ENCODE measurements around the gene PPP2R5C.
"Not testable (repeated sequence)": the region's sequence is repeated elsewhere in the genome, so short reads cannot be mapped to it uniquely, and the experiment has no call there.

Gene PPP2R5C

DNA sequence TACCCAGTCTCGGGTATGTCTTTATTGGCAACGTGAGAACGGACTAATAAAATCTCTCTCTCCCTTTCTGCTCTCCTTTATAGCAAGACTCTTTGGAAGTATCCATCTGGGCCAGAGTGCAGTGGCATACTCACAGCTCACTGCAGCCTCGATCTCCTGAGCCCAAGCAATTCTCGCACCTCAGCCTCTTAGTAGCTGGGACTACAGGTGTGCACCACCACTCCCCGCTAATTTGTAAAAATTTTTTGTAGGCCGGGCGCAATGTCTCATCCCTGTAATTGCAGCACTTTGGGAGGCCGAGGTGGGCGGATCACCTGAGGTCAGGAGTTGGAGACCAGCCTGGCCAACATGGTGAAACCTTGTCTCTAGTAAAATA is 33.2 kb upstream of the PPP2R5C start:
- WGBS = 95% methylated on average over 10 of the region's 10 CpGs
- Histone ChIP-seq H3K4me1 (ENCODE audit: insufficient read depth, low read length) (peaks cover 22% of the 10 kb centered on the region), H3K9ac (ENCODE audit: low read depth, low read length) (no peak overlapping the region), H3K4me3 (ENCODE audit: low read length) (no peak overlapping the region), H3K36me3 (ENCODE audit: insufficient read depth, low read length) (no peaks in the 10 kb centered on the region), H3K27me3 (ENCODE audit: insufficient read depth, low read length) (no peaks in the 10 kb centered on the region), H3K9me3 (ENCODE audit: insufficient read depth, low read depth, low read length) (no peaks in the 10 kb centered on the region), H3K27ac (ENCODE audit: low read depth, low read length) (no peak overlapping the region)

DNA sequence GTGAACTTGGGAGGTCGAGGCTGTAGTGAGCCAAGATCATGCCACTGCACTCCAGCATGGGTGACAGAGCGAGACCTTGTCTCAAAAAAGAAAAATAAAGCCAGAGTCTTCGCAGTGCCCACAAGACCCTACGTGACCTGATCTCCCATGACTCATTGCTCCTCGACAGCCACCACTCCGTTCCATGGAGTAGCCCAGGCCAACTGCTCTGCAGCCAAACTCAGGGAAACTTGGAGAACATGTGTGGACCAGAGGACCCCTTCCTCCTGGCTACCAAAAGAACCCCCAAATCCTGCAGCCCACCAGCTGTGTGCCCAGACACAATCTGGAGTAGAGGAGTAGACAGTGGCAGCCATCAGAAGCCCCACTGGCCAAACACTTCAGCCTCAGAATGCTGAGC is 32.1 kb upstream of the PPP2R5C start:
- H3K9ac ChIP-seq (ENCODE audit: low read depth, low read length) = no peak overlapping the region
- H3K4me3 ChIP-seq (ENCODE audit: low read length) = no peak overlapping the region
- 96% methylated on average over 6 of the region's 6 CpGs for WGBS
- no peak overlapping the region for H3K27ac ChIP-seq (ENCODE audit: low read depth, low read length)
- H3K27me3 ChIP-seq (ENCODE audit: insufficient read depth, low read length) = no peaks in the 10 kb centered on the region
- no peaks in the 10 kb centered on the region for H3K9me3 ChIP-seq (ENCODE audit: insufficient read depth, low read depth, low read length)
- H3K4me1 ChIP-seq (ENCODE audit: insufficient read depth, low read length) = peaks cover 22% of the 10 kb centered on the region
- H3K36me3 ChIP-seq (ENCODE audit: insufficient read depth, low read length) = no peaks in the 10 kb centered on the region

DNA sequence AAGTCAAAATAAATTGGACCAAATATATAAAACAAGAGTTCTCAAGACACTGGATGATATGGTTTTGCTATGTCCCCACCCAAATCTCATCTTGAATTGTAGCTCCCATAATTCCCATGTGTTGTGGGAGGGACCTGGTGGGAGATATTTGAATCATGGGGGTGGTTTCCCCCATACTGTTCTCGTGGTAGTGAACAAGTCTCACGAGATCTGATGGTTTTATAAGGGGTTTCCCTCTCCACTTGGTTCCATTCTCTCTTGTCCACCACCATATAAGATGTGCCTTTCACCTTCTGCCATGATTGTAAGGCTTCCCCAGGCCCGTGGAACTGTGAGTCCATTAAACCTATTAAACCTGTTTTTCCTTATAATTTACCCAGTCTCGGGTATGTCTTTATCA is 31.4 kb upstream of the PPP2R5C start:
- H3K9ac ChIP-seq (ENCODE audit: low read depth, low read length); H3K4me3 ChIP-seq (ENCODE audit: low read length); H3K9me3 ChIP-seq (ENCODE audit: insufficient read depth, low read depth, low read length); H3K36me3 ChIP-seq (ENCODE audit: insufficient read depth, low read length); H3K27me3 ChIP-seq (ENCODE audit: insufficient read depth, low read length): not testable (repeated sequence)
- Histone ChIP-seq H3K27ac (ENCODE audit: low read depth, low read length) (peak overlapping the region; percentile 70; the same call in 1 of the 2 replicates), H3K4me1 (ENCODE audit: insufficient read depth, low read length) (peaks cover 22% of the 10 kb centered on the region)
- 92% methylated on average over 2 of the region's 4 CpGs for WGBS

DNA sequence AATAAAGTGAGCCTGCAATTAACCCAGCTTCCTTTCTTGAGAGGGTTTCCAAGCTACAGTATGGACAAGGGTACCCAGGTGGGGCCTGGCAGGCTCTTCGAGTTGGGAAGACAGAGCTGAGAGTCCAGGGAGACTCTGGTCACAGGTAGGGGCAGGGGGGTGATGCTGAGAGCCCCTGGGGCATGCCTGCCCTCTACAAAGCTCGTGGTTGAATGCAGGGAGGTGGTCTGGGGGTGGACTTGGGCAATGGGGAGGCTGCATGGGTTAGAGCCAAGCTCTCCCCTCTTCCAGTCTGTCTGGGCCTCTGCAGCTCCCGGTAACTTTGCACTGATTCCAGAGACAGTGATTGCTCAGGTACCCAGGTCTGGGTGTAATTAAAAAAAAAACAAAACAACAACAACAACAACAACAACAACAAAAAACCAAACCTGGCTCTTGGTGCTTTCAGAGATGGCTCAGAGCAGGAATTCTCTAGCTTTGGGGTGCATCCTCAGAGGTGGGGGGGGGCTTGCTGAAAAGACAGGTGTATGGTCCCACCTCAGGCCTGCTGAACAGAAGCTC is 30.8 kb upstream of the PPP2R5C start:
- Histone ChIP-seq H3K4me1 (ENCODE audit: insufficient read depth, low read length) (peaks cover 22% of the 10 kb centered on the region), H3K27ac (ENCODE audit: low read depth, low read length) (peak overlapping the region; percentile 70), H3K9me3 (ENCODE audit: insufficient read depth, low read depth, low read length) (no peaks in the 10 kb centered on the region), H3K9ac (ENCODE audit: low read depth, low read length) (no peak overlapping the region), H3K36me3 (ENCODE audit: insufficient read depth, low read length) (no peaks in the 10 kb centered on the region), H3K4me3 (ENCODE audit: low read length) (no peak overlapping the region), H3K27me3 (ENCODE audit: insufficient read depth, low read length) (no peaks in the 10 kb centered on the region)
- WGBS = 69% methylated on average over 3 of the region's 3 CpGs

DNA sequence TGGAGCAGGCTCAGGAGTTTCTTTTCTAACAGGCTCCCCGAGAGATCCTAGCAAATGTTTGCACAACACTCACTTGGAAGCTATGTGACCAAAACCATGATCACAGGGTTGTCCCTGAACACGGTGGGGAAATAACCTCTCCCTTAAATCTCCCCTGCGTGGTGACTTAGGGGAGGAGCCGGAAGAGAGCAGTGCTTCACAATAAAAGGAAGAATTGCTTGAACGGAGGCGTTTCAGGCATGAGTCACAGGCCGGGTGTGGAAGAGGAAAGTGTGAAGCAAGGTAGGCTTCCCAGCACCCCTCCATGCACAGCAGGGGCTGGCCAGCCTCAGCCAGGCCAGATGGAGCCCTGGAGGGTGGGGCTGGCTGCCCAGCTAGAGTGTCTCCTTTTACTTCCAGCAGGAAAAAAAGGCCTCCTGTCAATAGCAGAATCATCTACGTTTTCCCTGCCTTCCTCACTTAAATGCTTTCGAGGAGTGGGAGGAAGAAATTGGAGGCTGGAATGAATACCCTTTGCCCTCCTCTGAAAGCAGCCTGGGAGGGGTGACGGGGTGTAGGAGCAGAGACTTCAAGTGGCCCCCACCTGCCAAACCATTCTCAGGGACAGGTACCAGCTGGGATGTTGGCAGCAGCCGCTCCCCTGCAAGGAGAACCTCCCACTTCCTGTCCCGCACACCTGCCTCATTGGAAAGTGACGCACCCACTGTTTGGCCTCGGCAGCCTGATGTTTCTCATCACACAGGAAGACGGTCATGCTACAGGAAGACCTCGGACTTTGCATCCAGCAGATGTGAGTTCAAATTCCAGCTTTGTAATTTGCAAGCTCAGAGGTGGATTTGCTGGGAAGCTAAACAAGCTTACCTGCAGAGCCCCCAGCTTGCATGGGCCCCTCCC is 30.1 kb upstream of the PPP2R5C start:
- H3K27me3 ChIP-seq (ENCODE audit: insufficient read depth, low read length) = no peaks in the 10 kb centered on the region
- H3K4me1 ChIP-seq (ENCODE audit: insufficient read depth, low read length) = peaks cover 22% of the 10 kb centered on the region
- H3K9me3 ChIP-seq (ENCODE audit: insufficient read depth, low read depth, low read length) = no peaks in the 10 kb centered on the region
- WGBS = 33% methylated on average over 15 of the region's 16 CpGs
- H3K36me3 ChIP-seq (ENCODE audit: insufficient read depth, low read length) = no peaks in the 10 kb centered on the region
- no peak overlapping the region for H3K9ac ChIP-seq (ENCODE audit: low read depth, low read length)
- H3K27ac ChIP-seq (ENCODE audit: low read depth, low read length) = peak overlapping the region; percentile 70
- H3K4me3 ChIP-seq (ENCODE audit: low read length) = no peak overlapping the region

DNA sequence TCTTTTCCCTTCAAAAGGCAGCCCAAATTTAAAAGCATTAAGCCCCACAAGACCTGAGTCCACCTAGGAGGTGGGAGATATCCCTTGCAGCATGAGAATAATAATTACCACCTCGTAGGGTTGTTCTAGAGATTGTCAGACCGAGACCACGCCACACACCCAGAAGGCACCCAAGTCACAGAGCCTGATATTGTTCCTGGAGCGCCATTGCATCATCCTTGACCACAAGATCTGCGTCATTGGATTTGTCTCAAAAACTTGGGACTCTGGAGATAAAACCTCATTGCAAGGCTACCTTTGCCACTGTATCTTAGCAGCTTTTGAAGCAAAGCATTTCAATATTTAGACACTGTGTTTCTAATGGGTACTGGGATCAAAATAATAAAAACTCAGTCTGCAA is 29.4 kb upstream of the PPP2R5C start:
- peak overlapping the region; percentile 65; the same call in 1 of the 2 replicates for H3K27ac ChIP-seq (ENCODE audit: low read depth, low read length)
- no peaks in the 10 kb centered on the region for H3K27me3 ChIP-seq (ENCODE audit: insufficient read depth, low read length)
- no peak overlapping the region for H3K4me3 ChIP-seq (ENCODE audit: low read length)
- H3K9ac ChIP-seq (ENCODE audit: low read depth, low read length) = no peak overlapping the region
- no peaks in the 10 kb centered on the region for H3K36me3 ChIP-seq (ENCODE audit: insufficient read depth, low read length)
- H3K9me3 ChIP-seq (ENCODE audit: insufficient read depth, low read depth, low read length) = no peaks in the 10 kb centered on the region
- WGBS = 95% methylated on average over 5 of the region's 5 CpGs
- H3K4me1 ChIP-seq (ENCODE audit: insufficient read depth, low read length) = peaks cover 22% of the 10 kb centered on the region

DNA sequence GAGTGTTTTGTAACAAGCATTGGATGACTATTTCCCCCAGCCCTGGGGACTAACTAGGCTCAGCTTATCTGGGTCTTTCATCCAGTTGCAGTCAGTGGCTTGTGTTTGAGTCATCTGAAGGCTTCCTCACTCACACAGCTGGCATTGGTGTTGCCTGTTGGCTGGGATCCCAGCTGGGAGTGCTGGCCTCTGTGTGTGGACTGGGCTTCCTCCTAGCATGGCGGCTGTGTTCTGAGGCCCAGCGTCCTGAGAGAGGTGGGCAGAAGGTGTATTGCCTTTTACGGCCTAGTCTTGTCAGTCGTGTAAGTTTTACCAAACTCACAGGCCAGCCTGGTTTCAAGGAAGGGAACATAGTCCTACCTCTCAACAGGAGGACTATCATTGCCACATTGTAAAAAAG is 28.3 kb upstream of the PPP2R5C start:
- H3K9ac ChIP-seq (ENCODE audit: low read depth, low read length) = no peak overlapping the region
- WGBS = 93% methylated on average over 4 of the region's 4 CpGs
- H3K9me3 ChIP-seq (ENCODE audit: insufficient read depth, low read depth, low read length) = no peaks in the 10 kb centered on the region
- H3K27me3 ChIP-seq (ENCODE audit: insufficient read depth, low read length) = no peaks in the 10 kb centered on the region
- H3K4me1 ChIP-seq (ENCODE audit: insufficient read depth, low read length) = peaks cover 22% of the 10 kb centered on the region
- H3K4me3 ChIP-seq (ENCODE audit: low read length) = no peak overlapping the region
- no peak overlapping the region for H3K27ac ChIP-seq (ENCODE audit: low read depth, low read length)
- no peaks in the 10 kb centered on the region for H3K36me3 ChIP-seq (ENCODE audit: insufficient read depth, low read length)

DNA sequence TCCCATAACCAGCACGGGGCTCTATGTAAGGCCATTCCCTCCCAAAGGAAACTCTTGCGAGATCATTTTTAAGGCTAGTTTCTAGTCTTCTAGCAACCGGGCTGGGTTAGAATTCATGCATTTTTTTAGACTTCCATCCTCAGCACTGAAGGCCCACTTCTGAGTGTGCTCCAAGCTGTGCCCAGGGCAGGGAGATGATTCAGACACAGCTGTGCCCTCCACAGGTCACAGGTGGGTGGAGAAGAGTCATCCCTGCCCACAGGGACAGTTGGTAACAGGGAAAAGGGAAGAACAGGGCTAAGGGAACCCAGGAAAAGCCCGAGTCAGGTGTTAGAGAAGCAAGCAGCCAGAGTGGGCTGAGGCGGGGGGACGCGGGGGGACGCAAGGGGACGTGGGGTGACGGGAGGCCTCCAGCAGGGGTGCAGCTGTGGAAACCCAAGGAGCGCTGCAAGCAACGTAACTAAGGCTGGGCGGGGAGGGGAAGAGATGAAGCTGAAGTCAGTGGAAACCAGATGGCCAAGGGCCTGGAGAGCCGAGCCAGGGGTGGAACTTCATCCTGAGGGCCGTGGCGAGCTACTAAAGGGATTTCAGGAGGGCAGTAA is 27.2 kb upstream of the PPP2R5C start:
- Histone ChIP-seq H3K36me3 (ENCODE audit: insufficient read depth, low read length) (no peaks in the 10 kb centered on the region), H3K9ac (ENCODE audit: low read depth, low read length) (no peak overlapping the region), H3K27me3 (ENCODE audit: insufficient read depth, low read length) (no peaks in the 10 kb centered on the region), H3K9me3 (ENCODE audit: insufficient read depth, low read depth, low read length) (no peaks in the 10 kb centered on the region), H3K27ac (ENCODE audit: low read depth, low read length) (no peak overlapping the region), H3K4me3 (ENCODE audit: low read length) (no peak overlapping the region), H3K4me1 (ENCODE audit: insufficient read depth, low read length) (peaks cover 22% of the 10 kb centered on the region)
- WGBS = 94% methylated on average over 16 of the region's 16 CpGs

DNA sequence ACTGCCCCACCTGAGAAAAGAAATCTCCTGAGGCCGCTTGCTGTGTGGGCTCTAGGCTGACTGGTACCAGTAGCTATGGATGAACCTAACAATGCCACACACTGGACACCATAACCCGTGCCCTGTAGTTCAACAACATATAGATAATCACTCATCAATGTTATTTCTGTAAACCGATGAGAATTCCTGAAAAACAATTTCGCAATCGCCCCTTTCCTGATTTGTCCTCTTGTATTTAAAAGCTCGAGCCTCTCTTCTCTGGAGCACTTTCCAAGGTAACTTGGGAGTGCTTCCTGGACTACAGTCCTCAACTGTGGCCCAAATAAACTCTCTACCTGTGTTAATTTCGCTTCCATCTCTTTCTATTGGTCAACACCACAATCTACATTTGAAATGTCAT is 26.1 kb upstream of the PPP2R5C start:
- Histone ChIP-seq H3K9me3 (ENCODE audit: insufficient read depth, low read depth, low read length) (0 out of 2 replicates have a peak, but pooled peaks cover under 1% of the 10 kb centered on the region), H3K9ac (ENCODE audit: low read depth, low read length) (no peak overlapping the region), H3K4me3 (ENCODE audit: low read length) (no peak overlapping the region), H3K27ac (ENCODE audit: low read depth, low read length) (no peak overlapping the region), H3K36me3 (ENCODE audit: insufficient read depth, low read length) (no peaks in the 10 kb centered on the region), H3K4me1 (ENCODE audit: insufficient read depth, low read length) (peaks cover 21% of the 10 kb centered on the region), H3K27me3 (ENCODE audit: insufficient read depth, low read length) (no peaks in the 10 kb centered on the region)
- 93% methylated on average over 7 of the region's 7 CpGs for WGBS

DNA sequence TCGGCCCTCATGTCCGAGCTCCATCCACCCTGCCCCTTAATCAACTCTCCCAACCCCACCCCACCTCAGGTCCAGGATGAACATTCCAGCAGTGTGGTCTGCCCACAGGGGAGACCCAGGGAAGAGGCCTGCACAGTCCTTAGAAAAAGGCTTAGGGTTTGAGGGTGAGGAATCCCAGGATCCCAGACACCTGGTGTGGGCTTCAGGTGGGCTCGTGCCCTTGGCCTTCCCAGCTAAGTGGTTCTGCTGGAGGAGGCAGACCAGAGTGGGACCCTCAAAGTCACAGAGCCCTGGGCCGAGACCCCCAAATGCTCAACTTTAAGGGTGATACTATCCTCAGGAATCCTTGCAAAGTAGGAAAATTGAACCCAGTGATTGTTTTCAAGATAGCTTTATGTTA is 25.4 kb upstream of the PPP2R5C start:
- Histone ChIP-seq H3K9ac (ENCODE audit: low read depth, low read length) (no peak overlapping the region), H3K4me1 (ENCODE audit: insufficient read depth, low read length) (peaks cover 14% of the 10 kb centered on the region), H3K27ac (ENCODE audit: low read depth, low read length) (no peak overlapping the region), H3K36me3 (ENCODE audit: insufficient read depth, low read length) (no peaks in the 10 kb centered on the region), H3K27me3 (ENCODE audit: insufficient read depth, low read length) (no peaks in the 10 kb centered on the region), H3K9me3 (ENCODE audit: insufficient read depth, low read depth, low read length) (peaks cover 7% of the 10 kb centered on the region), H3K4me3 (ENCODE audit: low read length) (no peak overlapping the region)
- 96% methylated on average over 4 of the region's 4 CpGs for WGBS

DNA sequence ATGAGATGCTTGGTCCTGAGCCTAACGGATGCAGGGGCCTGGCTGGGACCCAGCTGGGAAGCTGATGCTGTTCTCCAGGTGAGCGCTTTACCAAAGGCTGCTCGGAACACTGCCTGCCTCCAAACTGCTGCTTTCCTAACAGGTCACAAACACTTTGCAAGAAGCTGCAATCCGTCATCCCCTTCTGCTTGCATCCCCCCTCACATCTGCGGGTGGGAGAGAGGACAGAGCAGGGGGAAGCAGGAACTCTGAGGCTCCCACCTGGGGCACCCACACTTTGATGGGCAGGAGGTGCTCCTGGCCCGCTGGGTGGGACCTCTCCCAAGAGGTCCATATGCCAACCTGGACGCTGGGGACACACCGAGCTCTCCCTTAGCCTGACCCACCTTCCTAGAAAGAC is 24.9 kb upstream of the PPP2R5C start:
- Histone ChIP-seq H3K9ac (ENCODE audit: low read depth, low read length) (no peak overlapping the region), H3K27ac (ENCODE audit: low read depth, low read length) (no peak overlapping the region), H3K9me3 (ENCODE audit: insufficient read depth, low read depth, low read length) (peaks cover 12% of the 10 kb centered on the region), H3K27me3 (ENCODE audit: insufficient read depth, low read length) (no peaks in the 10 kb centered on the region), H3K4me3 (ENCODE audit: low read length) (no peak overlapping the region), H3K4me1 (ENCODE audit: insufficient read depth, low read length) (peaks cover 9% of the 10 kb centered on the region), H3K36me3 (ENCODE audit: insufficient read depth, low read length) (no peaks in the 10 kb centered on the region)
- WGBS = 93% methylated on average over 8 of the region's 8 CpGs

Data from HUES64 (cell line).